AG09319 (cell line): ENCODE data around the gene THSD4.

Experiments used
- DNase-seq: peaks from one replicate; pipeline ENCODE4 v3.0.0-alpha.2; 2010; ENCODE audit warnings: low read depth; ENCODE audit errors: extremely low read depth
- CTCF ChIP-seq: IDR thresholded peaks from 2 replicates; pipeline ENCODE4 v1.5.1; 2011; ENCODE audit warnings: low read depth, mild to moderate bottlenecking, inconsistent platforms, low read length, moderate library complexity

Gene THSD4

DNA sequence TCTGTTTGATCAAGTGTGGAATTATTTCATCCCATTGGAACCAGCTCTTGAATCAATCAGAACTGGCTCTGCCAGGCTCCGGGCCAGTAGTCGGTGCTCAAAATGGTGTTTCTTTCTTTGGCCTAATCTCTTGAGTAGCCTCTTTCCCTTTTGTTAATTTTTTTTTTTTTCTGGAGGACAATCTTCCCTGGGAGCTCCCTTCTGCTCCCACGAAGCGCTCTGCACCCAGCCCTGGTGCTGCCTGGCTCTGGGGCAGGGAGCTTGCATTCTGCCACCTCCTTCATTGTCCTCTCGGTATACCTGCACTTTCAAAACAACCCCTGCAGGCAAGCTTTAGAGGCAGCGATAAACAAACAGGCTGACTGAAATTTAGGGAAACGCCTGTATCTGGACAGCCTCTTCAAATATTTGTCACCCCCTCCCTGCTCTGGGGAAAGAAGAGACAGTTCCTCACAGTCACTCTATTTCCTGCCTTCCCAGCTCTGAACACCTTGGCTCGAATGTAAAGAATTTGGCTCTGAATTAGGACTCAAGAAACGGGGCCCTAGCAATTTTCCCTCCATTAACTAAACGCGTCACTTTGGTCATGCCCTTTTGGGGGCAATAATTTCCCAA is 1.1 kb upstream of the THSD4 start:
- DNase-seq: no peak
- TF ChIP-seq CTCF: no peak; the same call in 1 of the 2 replicates

GRCh38 chr15:71115567-71116351 is 488 bp downstream of the THSD4 start:
- no peak for DNase-seq
- no peak for TF ChIP-seq CTCF

- no peak for TF ChIP-seq CTCF
These were observed 1.1 kb downstream of the THSD4 start for GRCh38 chr15:71116366-71116765.

DNA sequence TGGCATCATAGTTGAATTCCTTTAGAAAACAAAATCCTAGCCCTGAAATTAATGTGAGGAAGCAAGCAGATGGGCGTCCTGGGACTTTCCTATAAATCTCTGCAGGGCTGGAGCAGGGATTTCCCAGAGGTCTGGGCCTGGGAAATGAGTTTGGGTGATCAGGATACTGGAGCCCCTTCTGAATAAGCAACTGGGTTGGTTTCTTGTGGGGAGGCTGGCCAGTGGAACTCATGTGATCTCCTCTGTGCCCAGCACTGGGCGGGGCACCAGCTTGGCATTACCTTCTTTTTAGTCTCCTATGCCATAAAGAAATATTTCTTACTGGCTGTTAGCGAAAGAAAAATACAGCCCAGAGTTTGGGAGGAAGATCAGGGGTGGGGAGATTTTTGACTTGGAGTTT is 1.7 kb downstream of the THSD4 start:
- DNase-seq: no peak
- no peak for TF ChIP-seq CTCF

More at GRCh38 chr15:71116366-71116765, 1.1 kb downstream of the THSD4 start:
- DNase-seq: no peak

DNA sequence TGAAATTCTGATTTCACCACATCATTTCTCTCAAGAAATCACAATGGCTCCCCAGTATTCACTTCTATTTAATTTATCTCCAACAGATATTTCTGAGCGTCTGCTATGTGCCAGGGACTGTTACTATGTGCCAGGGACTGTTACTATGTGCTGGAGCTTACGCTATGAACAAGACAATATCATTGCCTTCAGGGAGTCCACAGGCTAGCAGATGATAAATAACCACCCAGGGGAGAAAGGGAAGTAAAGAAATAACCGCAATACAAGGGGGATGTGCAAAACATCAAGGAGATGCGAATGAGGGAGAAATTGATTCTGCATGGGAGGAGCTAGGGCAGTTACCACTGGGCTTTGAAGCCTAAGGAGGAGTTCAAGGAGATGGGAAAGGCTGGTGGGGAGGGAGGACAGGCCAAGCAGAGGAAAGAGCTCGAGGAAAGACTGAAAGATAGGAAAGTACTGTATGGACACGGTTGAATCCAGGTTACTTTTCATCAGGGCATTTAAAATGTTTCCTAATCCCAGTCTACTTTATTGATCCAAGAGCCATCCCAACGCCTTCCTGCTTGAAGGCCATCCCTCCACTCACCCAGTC is 2.5 kb downstream of the THSD4 start:
- no peak for DNase-seq
- no peak for TF ChIP-seq CTCF

DNA sequence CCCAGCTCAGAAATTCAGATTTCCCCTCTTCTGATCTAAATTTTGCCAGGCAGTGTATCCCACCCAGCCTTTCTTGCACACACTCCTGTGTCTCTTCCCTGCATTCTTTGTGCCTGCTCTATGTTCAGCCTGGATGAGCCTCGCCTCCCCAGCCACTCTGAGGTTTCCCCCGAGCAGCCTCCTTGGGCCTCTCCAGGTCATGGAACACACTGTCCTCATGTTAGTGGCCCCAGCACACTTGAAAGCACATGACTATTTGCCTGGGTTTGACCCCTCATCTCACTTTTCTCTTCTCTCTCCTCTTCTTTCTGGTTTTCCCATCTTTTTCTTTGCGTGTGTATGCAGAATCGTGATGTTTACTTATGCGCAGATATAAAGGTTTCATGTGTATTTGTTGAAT is 3.1 kb downstream of the THSD4 start:
- DNase-seq: no peak
- TF ChIP-seq CTCF: no peak
